Psoas muscle (tissue), 8 donors: ENCODE measurements around the gene RPP30. TPM values are rescaled to one million over a fixed set of nuclear protein-coding genes. Genes with fewer than 3 reads are reported as not detected.

Source experiments
- ATAC-seq, 4 donors: fragments of 200-7000 bp; cut with Tn5 transposase; one replicate each; pipeline ENCODE4 v1.9.1; 2020; ENCODE audit warnings: moderate library complexity in 3 of 4, mild to moderate bottlenecking in 2 of 4
- DNase-seq, 2 donors: peaks; one replicate each; pipeline ENCODE4 v3.0.0-alpha.2; 2020
- H3K27ac ChIP-seq: fragments of 200-600 bp; one replicate; pipeline ENCODE4 v1.8.0; 2022
- H3K27me3 ChIP-seq, 3 donors: fragments of 200-600 bp in 1 of 3; one replicate each; pipeline versions ENCODE4 v1.6.1 to v1.8.0; 2013 to 2022; ENCODE audit warnings: low read length in 2 of 3, mild to moderate bottlenecking in 2 of 3, moderate library complexity in 1 of 3; ENCODE audit not compliant: insufficient read depth in 3 of 3
- H3K36me3 ChIP-seq, 2 donors: fragments of 200-600 bp in 1 of 2; one replicate each; pipeline versions ENCODE4 v1.6.1 to v1.8.0; 2013 to 2022; ENCODE audit warnings: low read depth in 1 of 2, mild to moderate bottlenecking in 1 of 2, moderate library complexity in 1 of 2; ENCODE audit not compliant: insufficient read depth in 1 of 2
- H3K4me1 ChIP-seq: fragments of 200-600 bp; one replicate; pipeline ENCODE4 v1.8.0; 2022
- H3K4me3 ChIP-seq: fragments of 200-600 bp; one replicate; pipeline ENCODE4 v1.8.0; 2022; ENCODE audit warnings: mild to moderate bottlenecking
- H3K9me3 ChIP-seq: fragments of 200-600 bp; one replicate; pipeline ENCODE4 v1.8.0; 2022
- WGBS, 3 donors: extraction: QIAGEN DNeasy Blood & Tissue Kit; methylation state at CpG; one replicate each; pipeline versions ENCODE4 v1.1.6 to v1.1.7; 2013; 5-methylcytosine and 5-hydroxymethylcytosine counted together
- intact Hi-C, 2 donors: fragments of 100-400 bp; cut with DNase I; formaldehyde crosslinking; loops; one replicate each; pipeline versions ENCODE4 v1.11.0 to v1.14.2; 2022
- polyA plus RNA-seq, 3 donors: library from polyadenylated mRNA; stranded (reverse); fragments of 200-250 nt; gene quantifications; one replicate each; pipeline ENCODE4 v1.2.3, GENCODE V29; 2013
- total RNA-seq, 4 donors: library from RNA; stranded (reverse); fragmentation: NEBNext Ultra II Directional in 2 of 4; extraction: Animal tissue kit (Norgen Biotek cat#: 25700) in 2 of 4; gene quantifications; one replicate each; pipeline versions ENCODE4 v1.2.1 to v1.2.4, GENCODE V29; 2021 to 2023
- TF ChIP-seq, protein P1 (sequence below): fragments of 200-600 bp; IDR thresholded peaks from one replicate; pipeline ENCODE4 v1.8.0; 2022; ENCODE audit warnings: antibody characterized with exemption
- donor health status: healthy with polysubstance abuse.
- donor health status: DM: no; HTN: no; CAD: no; lungs with moderate emphysema.
- donor health status: Bipolar disorder and iron deficiency.
- donor health status: healthy.
- donor health status: DM: yes; HTN: yes; CAD: no.
- donor health status: DM: no; HTN: no; CAD: no.
- donor health status: DM: no; HTN: no; CAD: no.
- donor health status: DM: yes; HTN: yes; CAD: no.

The RPP30 gene
- total and polyA plus RNA-seq, 7 donors: 24.9 to 66.3 (median 33.8) TPM

DNA sequence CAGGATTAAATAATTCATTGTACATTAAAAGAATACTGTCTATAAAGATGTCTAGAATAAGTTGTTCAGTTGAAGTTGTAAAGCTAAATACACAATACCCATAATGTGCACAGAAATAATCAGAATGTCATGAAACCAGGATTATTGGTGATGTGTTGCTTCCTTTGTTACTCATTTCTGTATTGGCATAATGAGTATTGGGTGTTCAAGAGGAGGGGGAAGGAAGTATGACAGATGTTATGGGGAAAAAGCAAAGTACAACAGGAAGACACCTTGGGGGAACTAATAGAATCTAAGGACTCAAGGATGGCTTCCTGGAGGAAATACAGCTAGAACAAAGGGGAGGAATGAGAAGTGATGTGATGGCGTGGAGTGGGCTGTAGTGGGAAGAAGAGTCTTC, 34.2 kb downstream of the RPP30 start:
- 64 to 87% (median 68%) methylated on average over 1 of the region's 1 CpG for WGBS, 3 donors
- Histone ChIP-seq H3K27ac (no peak overlapping the region), H3K36me3 (peaks cover 0 to 41% of the 10 kb centered on the region in 2 donors), H3K4me1 (no peaks in the 10 kb centered on the region), H3K4me3 (no peak overlapping the region), H3K9me3 (no peaks in the 10 kb centered on the region), H3K27me3 (no peaks in the 10 kb centered on the region)
- intact Hi-C loops: no loop called here
- ATAC-seq (no peak), DNase-seq (no peak)
- TF ChIP-seq, protein P1, sequence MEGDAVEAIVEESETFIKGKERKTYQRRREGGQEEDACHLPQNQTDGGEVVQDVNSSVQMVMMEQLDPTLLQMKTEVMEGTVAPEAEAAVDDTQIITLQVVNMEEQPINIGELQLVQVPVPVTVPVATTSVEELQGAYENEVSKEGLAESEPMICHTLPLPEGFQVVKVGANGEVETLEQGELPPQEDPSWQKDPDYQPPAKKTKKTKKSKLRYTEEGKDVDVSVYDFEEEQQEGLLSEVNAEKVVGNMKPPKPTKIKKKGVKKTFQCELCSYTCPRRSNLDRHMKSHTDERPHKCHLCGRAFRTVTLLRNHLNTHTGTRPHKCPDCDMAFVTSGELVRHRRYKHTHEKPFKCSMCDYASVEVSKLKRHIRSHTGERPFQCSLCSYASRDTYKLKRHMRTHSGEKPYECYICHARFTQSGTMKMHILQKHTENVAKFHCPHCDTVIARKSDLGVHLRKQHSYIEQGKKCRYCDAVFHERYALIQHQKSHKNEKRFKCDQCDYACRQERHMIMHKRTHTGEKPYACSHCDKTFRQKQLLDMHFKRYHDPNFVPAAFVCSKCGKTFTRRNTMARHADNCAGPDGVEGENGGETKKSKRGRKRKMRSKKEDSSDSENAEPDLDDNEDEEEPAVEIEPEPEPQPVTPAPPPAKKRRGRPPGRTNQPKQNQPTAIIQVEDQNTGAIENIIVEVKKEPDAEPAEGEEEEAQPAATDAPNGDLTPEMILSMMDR: no peak

DNA sequence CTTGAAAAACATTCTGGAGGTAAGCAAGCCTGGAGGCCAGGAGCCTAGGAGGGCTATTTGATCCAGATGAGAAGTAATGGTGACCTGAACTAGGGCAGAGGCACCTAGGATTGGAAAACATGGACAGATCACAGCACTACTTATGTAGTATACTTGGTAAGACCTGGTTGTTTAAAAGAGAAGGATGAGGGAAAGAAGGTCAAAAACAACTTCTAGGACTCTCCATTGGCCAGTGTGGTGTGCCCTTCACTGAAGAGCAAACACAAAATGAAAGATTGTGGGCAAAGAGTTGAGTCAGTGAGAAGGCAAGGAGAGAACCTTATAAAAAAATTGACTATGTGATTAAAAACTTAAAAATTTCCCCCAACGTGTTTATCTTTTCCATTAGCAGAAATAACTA, 34.8 kb downstream of the RPP30 start:
- DNase-seq (no peak), ATAC-seq (no peak)
- no peaks in the 10 kb centered on the region for H3K9me3 ChIP-seq
- H3K27me3 ChIP-seq: no peaks in the 10 kb centered on the region
- TF ChIP-seq, protein P1: no peak
- intact Hi-C loops: no loop called here
- no peaks in the 10 kb centered on the region for H3K4me1 ChIP-seq
- H3K36me3 ChIP-seq: peaks cover 0 to 35% of the 10 kb centered on the region in 2 donors
- H3K27ac ChIP-seq: no peak overlapping the region
- 63 to 81% (median 78%) methylated on average over 1 of the region's 1 CpG for WGBS, 3 donors
- H3K4me3 ChIP-seq: no peak overlapping the region

DNA sequence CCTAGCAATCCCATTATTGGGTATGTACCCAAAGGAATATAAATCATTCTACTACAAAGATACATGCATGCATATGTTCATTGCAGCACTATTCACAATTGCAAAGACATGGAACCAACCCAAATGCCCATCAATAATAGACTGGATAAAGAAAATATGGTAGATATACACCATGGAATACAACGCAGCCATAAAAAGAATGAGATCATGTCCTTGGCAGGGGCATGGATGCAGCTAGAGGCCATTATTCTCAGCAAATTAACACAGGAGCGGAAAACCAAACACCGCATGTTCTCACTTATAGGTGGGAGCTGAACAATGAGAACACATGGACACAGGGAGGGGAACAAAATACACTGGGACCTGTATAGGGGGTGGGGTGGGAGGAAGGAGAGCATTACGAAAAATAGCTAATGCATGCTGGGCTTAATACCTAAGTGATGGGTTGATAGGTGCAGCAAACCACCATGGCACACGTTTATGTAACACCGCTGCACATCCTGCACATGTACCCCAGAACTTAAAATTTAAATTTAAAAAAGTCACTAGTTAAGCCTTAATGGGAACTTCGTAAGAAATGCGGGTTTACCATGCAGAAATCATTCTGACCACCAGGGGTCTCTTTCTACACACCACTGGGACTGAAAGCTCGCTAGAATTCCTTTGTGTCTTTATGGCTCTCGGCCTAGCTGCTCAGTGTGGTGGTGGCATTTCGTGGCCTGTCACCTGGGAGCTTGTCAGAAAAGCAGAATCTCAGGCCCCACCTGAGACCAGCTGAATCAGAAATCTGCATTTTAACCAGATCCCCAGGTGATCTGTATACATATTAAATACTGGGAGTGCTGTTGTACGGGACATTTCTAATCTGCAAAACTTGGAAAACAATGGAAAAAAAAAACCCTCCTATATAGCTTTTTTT, 39.6 kb downstream of the RPP30 start:
- H3K36me3 ChIP-seq: peaks cover 0 to 49% of the 10 kb centered on the region in 2 donors
- H3K9me3 ChIP-seq: no peaks in the 10 kb centered on the region
- peak; percentile 30 to 54 for DNase-seq
- WGBS, 3 donors: 31 to 40% (median 32%) methylated on average over 12 of the region's 12 CpGs
- TF ChIP-seq, protein P1: peak; percentile 81
- peak overlapping the region; percentile 48 for H3K27ac ChIP-seq
- intact Hi-C loops: loop anchor here (1.0 to 2.0 kb wide), 2 partner anchors 339 to 340 kb away; no protein-coding TSS in a partner anchor
- H3K4me1 ChIP-seq: no peaks in the 10 kb centered on the region
- no peak overlapping the region for H3K4me3 ChIP-seq
- H3K27me3 ChIP-seq: no peaks in the 10 kb centered on the region
- ATAC-seq: peak; percentile 41 to 90 (median 48)

DNA sequence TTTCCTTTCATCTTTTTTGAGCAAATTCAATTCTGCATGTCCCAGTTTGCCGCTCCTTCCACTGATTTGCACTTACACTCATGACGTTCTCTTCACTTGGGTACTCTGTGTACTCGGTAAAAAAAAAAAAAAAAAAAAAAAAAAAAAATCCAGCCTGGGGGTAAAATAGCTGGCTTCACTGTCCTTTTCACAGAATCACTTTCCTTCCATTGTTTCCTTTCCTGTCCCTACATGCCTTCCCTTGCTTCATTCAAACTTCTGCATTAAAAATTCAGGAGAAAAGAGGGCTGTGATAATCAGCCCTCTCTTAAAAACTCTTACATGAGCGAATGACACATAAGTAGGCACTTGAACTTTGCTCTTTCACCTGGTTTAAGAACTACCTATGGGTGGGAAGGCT, 40.4 kb downstream of the RPP30 start:
- peak in 3 of 4 donors; percentile 2 to 6 (median 4) for ATAC-seq
- WGBS, 3 donors: 48 to 63% (median 50%) methylated on average over 4 of the region's 4 CpGs
- Histone ChIP-seq H3K4me3 (no peak overlapping the region), H3K4me1 (no peaks in the 10 kb centered on the region), H3K27me3 (no peaks in the 10 kb centered on the region), H3K27ac (peak overlapping the region; percentile 48), H3K36me3 (peaks cover 0 to 49% of the 10 kb centered on the region in 2 donors), H3K9me3 (no peaks in the 10 kb centered on the region)
- TF ChIP-seq, protein P1: no peak
- intact Hi-C loops: no loop called here
- DNase-seq: no peak
